CD14-positive monocyte (primary cell): ENCODE data around the gene CDH13. TPM values are rescaled to one million over a fixed set of nuclear protein-coding genes. Genes with fewer than 3 reads are reported as not detected.
A peak's percentile ranks its signal among the peaks of the same experiment; 100 is the strongest.

ENCODE experiments used
- DNase-seq, 3 donors: peaks; one replicate each; pipeline ENCODE4 v3.0.0-alpha.2; 2011 to 2022
- H2AFZ ChIP-seq: 2 replicates; pipeline ENCODE4 v1.6.0; 2012; ENCODE audit warnings: mild to moderate bottlenecking, low read depth, low read length, inconsistent platforms; ENCODE audit not compliant: insufficient read depth, poor library complexity, severe bottlenecking
- H3K27ac ChIP-seq, 2 donors: 1 replicate in 1 of 2; 2 replicates in 1 of 2; pipeline ENCODE4 v1.5.1; 2012 to 2013; ENCODE audit warnings: low read length in 2 of 2, control low read depth in 1 of 2, inconsistent platforms in 1 of 2, low read depth in 1 of 2, mild to moderate bottlenecking in 1 of 2
- H3K27me3 ChIP-seq, 2 donors: one replicate each; pipeline versions ENCODE4 v1.6.0 to v1.6.1; 2011 to 2013; ENCODE audit warnings: low read length in 2 of 2; ENCODE audit not compliant: control insufficient read depth in 2 of 2, insufficient read depth in 2 of 2
- H3K36me3 ChIP-seq, 2 donors: replicated peaks in 1 of 2; 1 replicate in 1 of 2; 2 replicates in 1 of 2; pipeline versions ENCODE4 v1.5.1 to v1.6.1; 2012 to 2013; ENCODE audit warnings: low read length in 2 of 2, control low read depth in 1 of 2, inconsistent platforms in 1 of 2, mild to moderate bottlenecking in 1 of 2; ENCODE audit not compliant: insufficient read depth in 2 of 2, control insufficient read depth in 1 of 2
- H3K4me1 ChIP-seq, 2 donors: 1 replicate in 1 of 2; 2 replicates in 1 of 2; pipeline versions ENCODE4 v1.5.1 to v1.6.1; 2012 to 2013; ENCODE audit warnings: low read length in 2 of 2, control low read depth in 1 of 2, inconsistent platforms in 1 of 2, mild to moderate bottlenecking in 1 of 2, moderate library complexity in 1 of 2; ENCODE audit not compliant: insufficient read depth in 2 of 2, control insufficient read depth in 1 of 2
- H3K4me2 ChIP-seq: replicated peaks from 2 replicates; pipeline ENCODE3; 2012; ENCODE audit warnings: low read length, moderate library complexity, mild to moderate bottlenecking; ENCODE audit not compliant: poor library complexity, severe bottlenecking; ENCODE audit errors: extremely low read depth
- H3K4me3 ChIP-seq, 3 experiments: fragments of 200-600 bp in 1 of 3; sonication (generic) in 1 of 3; replicated peaks in 1 of 3; 1 replicate in 2 of 3; 2 replicates in 1 of 3; pipeline ENCODE4 v1.5.1; 2011 to 2013; ENCODE audit warnings: low read length in 3 of 3, mild to moderate bottlenecking in 3 of 3, control low read depth in 2 of 3, low read depth in 2 of 3, inconsistent platforms in 1 of 3, moderate library complexity in 1 of 3
- H3K79me2 ChIP-seq: 2 replicates; pipeline ENCODE4 v1.6.0; 2012; ENCODE audit warnings: mild to moderate bottlenecking, control low read depth, inconsistent platforms, low read length, moderate library complexity; ENCODE audit not compliant: insufficient read depth
- H3K9ac ChIP-seq: 2 replicates; pipeline ENCODE4 v1.6.0; 2017; ENCODE audit warnings: low read length, mild to moderate bottlenecking; ENCODE audit not compliant: insufficient read depth, poor library complexity, severe bottlenecking
- H3K9me3 ChIP-seq, 2 donors: replicated peaks in 1 of 2; 1 replicate in 1 of 2; 2 replicates in 1 of 2; pipeline versions ENCODE4 v1.5.1 to v1.6.1; 2012 to 2013; ENCODE audit warnings: low read length in 2 of 2, control low read depth in 1 of 2; ENCODE audit not compliant: control insufficient read depth in 1 of 2, insufficient read depth in 1 of 2
- H4K20me1 ChIP-seq: 2 replicates; pipeline ENCODE4 v1.6.0; 2012; ENCODE audit warnings: mild to moderate bottlenecking, low read length, control low read depth, moderate library complexity; ENCODE audit not compliant: insufficient read depth
- H3K27ac Mint-ChIP-seq, 7 donors: one replicate each; pipeline ENCODE4 v1.8.0; 2020; ENCODE audit warnings: mild to moderate bottlenecking in 7 of 7, mixed read lengths in 7 of 7, moderate library complexity in 6 of 7, inconsistent platforms in 2 of 7
- H3K27me3 Mint-ChIP-seq, 3 donors: one replicate each; pipeline ENCODE4 v1.8.0; 2021 to 2022; ENCODE audit warnings: low read depth in 3 of 3, mild to moderate bottlenecking in 3 of 3, mixed read lengths in 3 of 3, moderate library complexity in 3 of 3, inconsistent platforms in 1 of 3
- H3K36me3 Mint-ChIP-seq, 2 donors: one replicate each; pipeline ENCODE4 v1.8.0; 2020; ENCODE audit warnings: mixed read lengths in 2 of 2, inconsistent platforms in 1 of 2, mild to moderate bottlenecking in 1 of 2
- H3K4me1 Mint-ChIP-seq: one replicate; pipeline ENCODE4 v1.8.0; 2020; ENCODE audit warnings: mild to moderate bottlenecking, mixed read lengths
- H3K4me3 Mint-ChIP-seq, 2 donors: one replicate each; pipeline ENCODE4 v1.8.0; 2020; ENCODE audit warnings: mild to moderate bottlenecking in 2 of 2, mixed read lengths in 2 of 2, moderate library complexity in 1 of 2
- H3K9me3 Mint-ChIP-seq, 7 donors: one replicate each; pipeline ENCODE4 v1.8.0; 2020 to 2022; ENCODE audit warnings: mixed read lengths in 7 of 7, mild to moderate bottlenecking in 6 of 7, moderate library complexity in 6 of 7, inconsistent platforms in 2 of 7
- CTCF ChIP-seq: fragments of 200-600 bp; IDR thresholded peaks from one replicate; pipeline ENCODE4 v1.8.0; 2022; ENCODE audit warnings: antibody characterized with exemption, mild to moderate bottlenecking
- WGBS: methylation state at CpG from one replicate; pipeline ENCODE4 v1.1.5; 2013; ENCODE audit warnings: missing lambda C conversion rate; ENCODE audit not compliant: insufficient coverage; 5-methylcytosine and 5-hydroxymethylcytosine counted together
- intact Hi-C, 2 donors: fragments of 100-400 bp; cut with micrococcal nuclease; formaldehyde crosslinking; loops; one replicate each; pipeline versions ENCODE4 v1.15.0 to v1.15.1; 2023
- polyA plus RNA-seq, 3 donors: library from polyadenylated mRNA; depleted of rRNA in 1 of 3; unstranded in 2 of 3; stranded (reverse) in 1 of 3; fragments of 300-500 nt in 2 of 3; fragments of >200 nt in 1 of 3; fragmentation: Illumina TruSeq in 2 of 3; gene quantifications; 1 replicate in 2 of 3; 2 replicates in 1 of 3; pipeline ENCODE4 v1.2.3, GENCODE V29; 2012 to 2021

CDH13 gene
- polyA plus RNA-seq, 3 donors: 0.13 to 0.19 TPM; not detected in 1

GRCh38 chr16:83100679-83101078 is 473.9 kb downstream of the CDH13 start:
- Mint-ChIP-seq H3K9me3 (peaks cover 5 to 24% (median 9%) of the 10 kb centered on the region in 7 donors), H3K27ac (no peak overlapping the region), H3K27me3 (peaks cover under 1 to 6% (median 1%) of the 10 kb centered on the region in 3 donors), H3K4me3 (no peak overlapping the region), H3K4me1 (no peaks in the 10 kb centered on the region), H3K36me3 (no peaks in the 10 kb centered on the region)
- DNase-seq: no peak
- no peak overlapping the region for H2AFZ ChIP-seq
- H3K27me3 ChIP-seq: no peaks in the 10 kb centered on the region
- H3K9ac ChIP-seq: no peak overlapping the region
- no peak overlapping the region for H3K27ac ChIP-seq
- intact Hi-C loops: no loop called here
- H4K20me1 ChIP-seq: no peaks in the 10 kb centered on the region
- peaks cover 13 to 22% of the 10 kb centered on the region in 2 donors for H3K9me3 ChIP-seq
- WGBS: no CpG with 5 or more reads among the region's 2 CpGs
- TF ChIP-seq CTCF: no peak
- no peaks in the 10 kb centered on the region for H3K79me2 ChIP-seq
- H3K4me2 ChIP-seq: no peak overlapping the region
- no peaks in the 10 kb centered on the region for H3K36me3 ChIP-seq
- no peaks in the 10 kb centered on the region for H3K4me1 ChIP-seq
- H3K4me3 ChIP-seq: no peak overlapping the region

GRCh38 chr16:83102336-83102735 is 475.6 kb downstream of the CDH13 start:
- Histone ChIP-seq H3K27ac (no peak overlapping the region), H3K4me3 (no peak overlapping the region), H3K79me2 (no peaks in the 10 kb centered on the region), H2AFZ (no peak overlapping the region), H3K4me2 (no peak overlapping the region), H3K4me1 (no peaks in the 10 kb centered on the region), H3K9me3 (peaks cover 13 to 22% of the 10 kb centered on the region in 2 donors), H3K36me3 (no peaks in the 10 kb centered on the region), H4K20me1 (no peaks in the 10 kb centered on the region), H3K27me3 (no peaks in the 10 kb centered on the region), H3K9ac (no peak overlapping the region)
- no peak for DNase-seq
- Mint-ChIP-seq H3K36me3 (no peaks in the 10 kb centered on the region), H3K4me3 (peak overlapping the region in 1 of 2 donors; percentile 52), H3K27ac (no peak overlapping the region), H3K4me1 (no peaks in the 10 kb centered on the region), H3K9me3 (peaks cover 5 to 24% (median 9%) of the 10 kb centered on the region in 7 donors), H3K27me3 (peaks cover 2 to 8% (median 5%) of the 10 kb centered on the region in 3 donors)
- TF ChIP-seq CTCF: no peak
- 97% methylated on average over 5 of the region's 6 CpGs for WGBS
- intact Hi-C loops: no loop called here
